RWPE2 (cell line): ENCODE data around the gene JAM2.
"Not testable (repeated sequence)": the region's sequence is repeated elsewhere in the genome, so short reads cannot be mapped to it uniquely, and the experiment has no call there.

ENCODE experiments used
- ATAC-seq: fragments of 200-7000 bp; cut with Tn5 transposase; 3 replicates; pipeline ENCODE4 v1.9.1; 2021; ENCODE audit warnings: low read depth
- DNase-seq: peaks from one replicate; pipeline ENCODE4 v3.0.0-alpha.2; 2020; ENCODE audit warnings: low spot score
- H3K27ac ChIP-seq: fragments of 450-650 bp; 2 replicates; pipeline ENCODE4 v1.5.1; 2017; ENCODE audit warnings: mild to moderate bottlenecking; ENCODE audit not compliant: poor library complexity, severe bottlenecking
- H3K27me3 ChIP-seq: fragments of 250-450 bp; sonication (Bioruptor Pico); 2 replicates; pipeline ENCODE4 v1.5.1; 2021; ENCODE audit warnings: mild to moderate bottlenecking, moderate library complexity; ENCODE audit not compliant: insufficient read depth, poor library complexity, severe bottlenecking
- H3K36me3 ChIP-seq: fragments of 250-450 bp; sonication (Bioruptor Pico); 2 replicates; pipeline ENCODE4 v1.5.1; 2020; ENCODE audit warnings: low read depth, mild to moderate bottlenecking, moderate library complexity
- H3K4me1 ChIP-seq: fragments of 250-450 bp; sonication (Bioruptor Pico); 2 replicates; pipeline ENCODE4 v1.5.1; 2021; ENCODE audit warnings: mild to moderate bottlenecking, moderate library complexity; ENCODE audit not compliant: insufficient read depth, poor library complexity, severe bottlenecking
- H3K4me3 ChIP-seq: fragments of 250-450 bp; sonication (Bioruptor Pico); 2 replicates; pipeline ENCODE4 v1.5.1; 2021; ENCODE audit warnings: mild to moderate bottlenecking, moderate library complexity; ENCODE audit not compliant: severe bottlenecking
- H3K9me3 ChIP-seq: fragments of 250-450 bp; sonication (Bioruptor Pico); 2 replicates; pipeline ENCODE4 v1.5.1; 2021; ENCODE audit warnings: mild to moderate bottlenecking, moderate library complexity; ENCODE audit not compliant: severe bottlenecking
- TF ChIP-seq, protein P1 (sequence below): fragments of 450-650 bp; IDR thresholded peaks from one replicate; pipeline ENCODE4 v1.5.1; 2017; ENCODE audit warnings: mild to moderate bottlenecking, moderate library complexity; ENCODE audit not compliant: poor library complexity, severe bottlenecking

The JAM2 gene

DNA sequence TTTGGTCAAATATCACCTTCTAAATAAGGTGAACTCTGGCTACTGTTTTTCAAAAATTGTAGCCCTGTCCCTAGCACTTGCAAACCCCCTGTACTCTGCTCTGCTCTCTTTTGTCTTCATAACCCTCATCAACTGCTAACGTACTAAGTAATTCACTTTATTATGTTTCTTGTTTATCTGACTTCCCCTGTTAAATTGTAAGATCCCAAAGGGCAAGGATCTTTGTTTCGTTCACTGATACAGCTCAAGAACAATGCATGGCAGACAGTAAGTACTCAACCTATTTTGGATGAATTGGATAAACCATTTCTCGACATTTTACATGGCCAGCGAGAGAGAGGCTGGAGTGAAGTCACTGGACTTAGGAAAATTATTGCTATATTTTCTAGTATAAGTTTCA is 48.7 kb downstream of the JAM2 start:
- Histone ChIP-seq H3K9me3 (no peaks in the 10 kb centered on the region), H3K4me1 (no peaks in the 10 kb centered on the region), H3K4me3 (no peak overlapping the region), H3K27ac (no peak overlapping the region), H3K27me3 (peaks cover 8% of the 10 kb centered on the region), H3K36me3 (no peaks in the 10 kb centered on the region)
- ATAC-seq (no peak), DNase-seq (no peak)
- TF ChIP-seq, protein P1, sequence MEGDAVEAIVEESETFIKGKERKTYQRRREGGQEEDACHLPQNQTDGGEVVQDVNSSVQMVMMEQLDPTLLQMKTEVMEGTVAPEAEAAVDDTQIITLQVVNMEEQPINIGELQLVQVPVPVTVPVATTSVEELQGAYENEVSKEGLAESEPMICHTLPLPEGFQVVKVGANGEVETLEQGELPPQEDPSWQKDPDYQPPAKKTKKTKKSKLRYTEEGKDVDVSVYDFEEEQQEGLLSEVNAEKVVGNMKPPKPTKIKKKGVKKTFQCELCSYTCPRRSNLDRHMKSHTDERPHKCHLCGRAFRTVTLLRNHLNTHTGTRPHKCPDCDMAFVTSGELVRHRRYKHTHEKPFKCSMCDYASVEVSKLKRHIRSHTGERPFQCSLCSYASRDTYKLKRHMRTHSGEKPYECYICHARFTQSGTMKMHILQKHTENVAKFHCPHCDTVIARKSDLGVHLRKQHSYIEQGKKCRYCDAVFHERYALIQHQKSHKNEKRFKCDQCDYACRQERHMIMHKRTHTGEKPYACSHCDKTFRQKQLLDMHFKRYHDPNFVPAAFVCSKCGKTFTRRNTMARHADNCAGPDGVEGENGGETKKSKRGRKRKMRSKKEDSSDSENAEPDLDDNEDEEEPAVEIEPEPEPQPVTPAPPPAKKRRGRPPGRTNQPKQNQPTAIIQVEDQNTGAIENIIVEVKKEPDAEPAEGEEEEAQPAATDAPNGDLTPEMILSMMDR = no peak

DNA sequence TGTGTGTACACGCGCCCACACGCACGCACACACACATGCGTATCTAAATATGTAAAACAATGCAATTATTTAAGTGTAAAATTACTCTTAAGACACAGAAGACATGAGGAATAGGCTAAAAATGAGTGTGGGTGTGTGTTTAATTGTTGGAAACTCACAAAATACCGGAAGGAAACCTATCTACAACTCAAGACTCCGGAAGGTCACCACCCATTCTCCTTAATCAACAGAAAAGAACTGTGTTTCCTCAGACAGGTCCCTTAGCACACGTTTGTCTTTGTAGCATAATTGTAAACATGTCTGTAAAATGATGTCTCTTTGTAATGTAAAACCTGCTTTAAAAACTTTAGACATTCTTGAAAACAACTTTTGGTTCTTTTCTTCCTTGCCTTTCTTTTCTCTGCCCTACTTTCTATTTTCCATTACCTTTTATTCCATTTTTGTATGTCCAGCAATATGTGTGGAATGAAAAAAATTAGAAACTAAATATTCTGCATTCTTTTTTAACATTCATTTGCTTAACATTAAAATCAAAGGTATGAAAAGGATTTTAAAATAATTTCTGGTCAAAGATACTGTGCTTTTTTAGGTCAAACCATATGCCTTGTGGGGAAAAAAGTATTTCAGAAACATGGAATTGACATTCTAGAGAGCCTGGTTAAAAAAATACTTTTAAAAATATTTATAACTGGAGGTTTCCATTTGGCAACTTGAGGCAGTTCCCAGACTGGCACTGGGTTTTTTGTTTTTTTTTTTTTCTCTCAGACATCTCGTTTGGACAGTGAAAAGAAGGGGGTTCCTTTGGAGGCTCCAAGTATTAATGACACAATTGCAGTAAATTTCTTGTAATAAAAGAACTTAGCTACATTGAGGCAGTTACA is 49.5 kb downstream of the JAM2 start:
- no peaks in the 10 kb centered on the region for H3K4me1 ChIP-seq
- ATAC-seq (no peak), DNase-seq (no peak)
- H3K27me3 ChIP-seq = peaks cover 8% of the 10 kb centered on the region
- H3K9me3 ChIP-seq = no peaks in the 10 kb centered on the region
- H3K4me3 ChIP-seq = no peak overlapping the region
- H3K36me3 ChIP-seq = no peaks in the 10 kb centered on the region
- TF ChIP-seq, protein P1 = no peak
- no peak overlapping the region for H3K27ac ChIP-seq

DNA sequence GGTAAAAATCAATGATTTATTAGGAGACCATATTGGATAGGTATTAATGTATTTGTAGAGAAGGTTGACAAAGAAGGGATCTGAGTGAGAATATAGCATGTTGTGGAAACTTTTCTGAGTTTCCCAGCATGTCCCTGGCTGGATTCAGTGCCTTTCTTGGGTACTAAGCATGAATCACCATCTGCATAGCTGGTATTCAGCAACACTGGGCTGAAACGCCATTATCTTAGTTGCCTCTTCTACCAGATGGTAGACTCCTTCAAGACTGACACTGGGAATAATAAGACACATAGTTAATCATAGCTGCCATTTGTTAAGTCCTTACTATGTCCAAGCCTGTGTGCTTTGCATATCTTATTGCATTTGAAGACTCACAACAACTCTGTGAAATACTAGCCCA is 50.2 kb downstream of the JAM2 start:
- no peaks in the 10 kb centered on the region for H3K36me3 ChIP-seq
- H3K9me3 ChIP-seq = no peaks in the 10 kb centered on the region
- TF ChIP-seq, protein P1 = no peak
- ATAC-seq = no peak
- peaks cover 8% of the 10 kb centered on the region for H3K27me3 ChIP-seq
- DNase-seq = no peak
- no peak overlapping the region for H3K4me3 ChIP-seq
- H3K27ac ChIP-seq = no peak overlapping the region
- no peaks in the 10 kb centered on the region for H3K4me1 ChIP-seq

DNA sequence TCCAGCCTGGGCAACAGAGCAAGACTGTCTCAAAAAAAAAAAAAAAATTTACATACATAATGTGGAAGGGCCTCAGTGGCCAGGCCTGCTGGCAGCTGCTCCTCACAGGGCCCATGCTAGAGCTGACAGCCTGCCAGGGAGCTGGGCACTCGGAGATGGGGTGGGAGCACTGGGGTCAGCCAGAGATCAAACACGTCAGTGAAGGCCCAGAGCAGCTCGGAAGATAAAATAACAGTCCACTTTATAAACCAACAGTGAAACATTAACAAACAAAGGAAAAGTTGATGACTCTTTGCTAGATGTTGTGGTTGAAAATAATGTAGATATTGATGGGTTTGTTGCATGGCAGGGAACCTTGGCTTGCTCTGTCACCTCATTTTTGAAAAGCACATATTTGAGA is 52.9 kb downstream of the JAM2 start:
- no peaks in the 10 kb centered on the region for H3K4me1 ChIP-seq
- no peaks in the 10 kb centered on the region for H3K9me3 ChIP-seq
- H3K27ac ChIP-seq = no peak overlapping the region
- H3K27me3 ChIP-seq = no peaks in the 10 kb centered on the region
- H3K36me3 ChIP-seq = no peaks in the 10 kb centered on the region
- TF ChIP-seq, protein P1 = no peak
- no peak for DNase-seq
- H3K4me3 ChIP-seq = no peak overlapping the region
- ATAC-seq = no peak

DNA sequence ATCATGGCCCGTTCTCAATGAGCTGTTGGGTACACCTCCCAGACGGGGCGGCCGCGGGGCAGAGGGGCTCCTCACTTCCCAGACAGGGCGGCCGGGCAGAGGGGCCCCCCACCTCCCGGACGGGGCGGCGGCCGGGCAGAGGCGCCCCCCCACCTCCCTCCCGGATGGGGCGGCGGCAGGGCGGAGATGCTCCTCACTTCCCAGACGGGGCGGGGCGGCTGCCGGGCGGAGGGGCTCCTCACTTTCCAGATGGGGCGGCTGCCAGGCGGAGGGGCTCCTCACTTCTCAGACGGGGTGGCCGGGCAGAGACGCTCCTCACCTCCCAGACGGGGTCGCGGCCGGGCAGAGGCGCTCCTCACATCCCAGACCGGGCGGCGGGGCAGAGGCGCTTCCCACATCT is 56.4 kb downstream of the JAM2 start:
- not testable (repeated sequence) for H3K9me3 ChIP-seq, H3K27me3 ChIP-seq, H3K4me1 ChIP-seq, H3K4me3 ChIP-seq, H3K36me3 ChIP-seq, DNase-seq, H3K27ac ChIP-seq, ATAC-seq
